Ascending aorta (tissue), 2 donors: ENCODE results near the gene BABAM2. TPM values are rescaled to one million over a fixed set of nuclear protein-coding genes. Genes with fewer than 3 reads are reported as not detected.

Experiments used
- DNase-seq, 2 donors: peaks; one replicate each; pipeline ENCODE4 v3.0.0-alpha.2; 2019; ENCODE audit warnings: low spot score in 2 of 2
- H3K27ac ChIP-seq, 2 donors: fragments of 200-600 bp; sonication (generic); one replicate each; pipeline ENCODE4 v1.5.1; 2016 to 2017; ENCODE audit warnings: mild to moderate bottlenecking in 1 of 2
- H3K27me3 ChIP-seq: fragments of 200-600 bp; sonication (generic); one replicate; pipeline ENCODE4 v1.5.1; 2017
- H3K36me3 ChIP-seq, 2 donors: fragments of 200-600 bp; sonication (generic); one replicate each; pipeline ENCODE4 v1.5.1; 2016
- H3K4me1 ChIP-seq, 2 donors: fragments of 200-600 bp; sonication (generic); one replicate each; pipeline ENCODE4 v1.5.1; 2016 to 2017; ENCODE audit warnings: mild to moderate bottlenecking in 1 of 2
- H3K4me3 ChIP-seq, 2 donors: fragments of 200-600 bp; sonication (generic); one replicate each; pipeline ENCODE4 v1.5.1; 2016 to 2017; ENCODE audit warnings: mild to moderate bottlenecking in 1 of 2
- H3K9me3 ChIP-seq, 2 donors: fragments of 200-600 bp; sonication (generic); one replicate each; pipeline ENCODE4 v1.5.1; 2016
- CTCF ChIP-seq, 3 experiments: fragments of 200-600 bp in 2 of 3; fragments of 450-650 bp in 1 of 3; sonication (generic) in 2 of 3; IDR thresholded peaks; one replicate each; pipeline ENCODE4 v1.5.1; 2016 to 2019; ENCODE audit warnings: antibody characterized with exemption in 3 of 3, mild to moderate bottlenecking in 1 of 3, moderate library complexity in 1 of 3
- intact Hi-C: fragments of 100-400 bp; cut with DNase I; formaldehyde crosslinking; loops from one replicate; pipeline ENCODE4 v1.15.1; 2023
- total RNA-seq: library from RNA; depleted of rRNA; stranded (reverse); fragments of >200 nt; gene quantifications from one replicate; pipeline ENCODE4 v1.1.0, GENCODE V29; 2016

Gene BABAM2
- total RNA-seq, 1 donor from 2014 or later: 19.6 TPM

GRCh38 chr2:28364610-28365009 lies 474.1 kb downstream of the BABAM2 start:
- Histone ChIP-seq H3K4me1 (no peaks in the 10 kb centered on the region), H3K27ac (no peak overlapping the region), H3K4me3 (no peak overlapping the region), H3K36me3 (no peaks in the 10 kb centered on the region), H3K9me3 (no peaks in the 10 kb centered on the region), H3K27me3 (no peaks in the 10 kb centered on the region)
- intact Hi-C loops: no loop called here
- no peak for DNase-seq
- no peak for TF ChIP-seq CTCF (IDR thresholded peaks at IDR 0.05)

- Histone ChIP-seq H3K36me3 (no peaks in the 10 kb centered on the region), H3K27me3 (no peaks in the 10 kb centered on the region), H3K4me1 (no peaks in the 10 kb centered on the region), H3K9me3 (no peaks in the 10 kb centered on the region), H3K27ac (no peak overlapping the region), H3K4me3 (no peak overlapping the region)
- intact Hi-C loops: no loop called here
- no peak for DNase-seq
- TF ChIP-seq CTCF (IDR thresholded peaks at IDR 0.05): no peak
These were observed 474.6 kb downstream of the BABAM2 start for GRCh38 chr2:28365158-28365557.

DNA sequence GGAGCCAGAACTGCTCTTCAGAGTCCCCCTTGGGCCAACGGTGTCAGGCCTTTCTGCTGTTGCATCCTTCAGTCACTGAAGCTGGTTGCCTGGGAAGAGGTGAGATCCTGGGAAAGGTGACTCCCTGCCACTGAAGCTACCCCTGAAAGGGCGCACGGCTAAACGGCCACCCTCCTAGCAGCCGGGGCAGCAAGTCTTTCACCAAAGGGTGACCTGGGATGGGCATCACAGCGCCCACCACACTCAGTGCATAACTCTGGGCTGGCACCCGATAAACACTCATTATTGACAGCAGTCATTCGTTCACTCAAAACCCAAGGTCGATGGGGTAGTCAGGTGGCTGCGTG lies 475.6 kb downstream of the BABAM2 start:
- H3K4me1 ChIP-seq: no peaks in the 10 kb centered on the region
- intact Hi-C loops: no loop called here
- no peak overlapping the region for H3K27ac ChIP-seq

DNA sequence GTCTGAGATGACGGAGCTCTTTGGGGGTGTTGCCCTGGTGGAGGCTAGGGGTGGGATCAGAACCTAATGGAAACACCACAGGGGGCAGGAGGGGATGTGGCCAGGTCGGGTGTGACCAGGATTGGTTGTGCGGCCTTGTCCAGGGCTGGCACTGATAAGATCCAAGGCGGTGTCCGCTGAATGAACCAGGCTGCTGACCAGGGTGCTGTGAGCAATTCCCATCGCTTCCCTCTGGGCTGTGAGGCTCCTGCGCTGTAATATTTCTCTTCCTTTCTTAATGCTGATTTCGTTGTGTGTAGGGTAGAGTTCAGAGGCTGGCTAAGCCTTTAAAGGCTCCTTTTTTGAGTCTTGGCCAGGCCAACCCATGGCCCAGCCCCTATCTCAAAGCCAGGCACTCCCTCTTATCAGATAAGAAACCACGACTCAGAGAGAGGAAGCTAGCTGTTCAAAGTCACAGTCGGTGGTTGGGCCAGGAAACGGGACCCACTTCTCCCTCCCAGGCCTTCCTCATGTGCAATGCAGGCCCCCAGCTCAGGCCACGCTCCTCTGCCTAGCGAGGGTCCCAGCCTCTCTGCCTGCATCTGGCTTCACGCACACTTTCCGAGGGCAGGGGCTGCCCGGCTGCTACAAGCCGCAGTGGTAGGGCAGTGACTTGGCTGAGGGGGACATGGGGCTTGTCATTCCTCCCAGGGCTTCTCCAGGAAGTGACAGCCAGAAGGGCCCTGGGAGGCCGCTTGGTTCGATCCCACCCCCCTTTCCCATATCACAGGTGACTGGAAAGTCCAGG lies 476.2 kb downstream of the BABAM2 start:
- no peak for DNase-seq
- no peak for TF ChIP-seq CTCF (IDR thresholded peaks at IDR 0.05)
- Histone ChIP-seq H3K36me3 (no peaks in the 10 kb centered on the region), H3K4me1 (no peaks in the 10 kb centered on the region), H3K9me3 (no peaks in the 10 kb centered on the region), H3K27me3 (no peaks in the 10 kb centered on the region), H3K4me3 (no peak overlapping the region), H3K27ac (no peak overlapping the region)
- intact Hi-C loops: no loop called here

More for the DNA sequence above, 475.6 kb downstream of the BABAM2 start:
- Histone ChIP-seq H3K4me3 (no peak overlapping the region), H3K27me3 (no peaks in the 10 kb centered on the region), H3K36me3 (no peaks in the 10 kb centered on the region), H3K9me3 (no peaks in the 10 kb centered on the region)
- no peak for DNase-seq
- TF ChIP-seq CTCF (IDR thresholded peaks at IDR 0.05): no peak

GRCh38 chr2:28367667-28368356 lies 477.3 kb downstream of the BABAM2 start:
- intact Hi-C loops: no loop called here
- H3K4me3 ChIP-seq: no peak overlapping the region
- no peak for DNase-seq
- no peaks in the 10 kb centered on the region for H3K27me3 ChIP-seq
- no peaks in the 10 kb centered on the region for H3K4me1 ChIP-seq
- TF ChIP-seq CTCF (IDR thresholded peaks at IDR 0.05): no peak
- no peak overlapping the region for H3K27ac ChIP-seq
- H3K36me3 ChIP-seq: no peaks in the 10 kb centered on the region
- no peaks in the 10 kb centered on the region for H3K9me3 ChIP-seq
